GM15510 (cell line): Measurements from ENCODE around the gene NEK5.

Source experiments
- POLR2A ChIP-seq: IDR thresholded peaks from 3 replicates; pipeline ENCODE4 v1.6.1; 2011; ENCODE audit warnings: borderline replicate concordance; ENCODE audit not compliant: insufficient read length; ENCODE audit errors: extremely low read depth

NEK5 gene

DNA sequence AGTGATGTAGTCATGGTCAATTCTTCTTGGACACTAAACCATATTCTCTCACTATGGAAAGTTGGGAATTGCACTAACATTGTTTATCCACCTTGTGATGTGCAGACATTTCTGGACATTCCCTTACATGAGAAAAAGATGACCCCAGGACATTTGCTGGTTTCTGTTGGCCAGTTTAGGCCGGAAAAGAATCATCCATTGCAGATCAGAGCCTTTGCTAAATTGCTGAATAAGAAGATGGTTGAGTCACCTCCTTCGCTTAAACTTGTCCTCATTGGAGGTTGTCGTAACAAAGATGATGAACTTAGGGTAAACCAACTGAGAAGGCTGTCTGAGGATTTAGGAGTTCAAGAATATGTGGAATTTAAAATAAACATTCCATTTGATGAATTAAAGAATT is 104.4 kb downstream of the NEK5 start, which contains the start of gene UTP14C:
UTP14C (plus strand) TSS at position 211 of the 400 bp plus-strand sequence. CDS start 4,114 bp downstream, outside the sequence.
- no peak for TF ChIP-seq POLR2A

DNA sequence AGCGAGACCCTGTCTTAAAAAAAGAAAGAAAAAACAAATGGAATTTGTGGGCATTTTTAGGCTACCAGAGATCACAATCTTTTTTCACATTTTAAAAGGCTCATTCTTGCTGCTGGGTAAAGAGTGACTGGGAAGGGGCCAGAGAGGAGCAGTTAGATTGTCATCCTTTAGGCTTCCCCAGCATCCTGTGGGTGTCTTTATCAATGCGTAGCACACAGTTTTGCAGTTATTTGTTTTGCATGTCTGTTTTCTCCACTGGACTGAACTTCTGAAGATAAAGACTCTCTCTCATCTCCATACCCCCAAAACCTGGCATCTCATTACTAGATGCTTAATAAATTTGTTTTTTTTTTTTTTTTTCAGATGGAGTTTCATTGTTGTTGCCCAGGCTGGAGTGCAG is 106.5 kb downstream of the NEK5 start:
- no peak for TF ChIP-seq POLR2A

DNA sequence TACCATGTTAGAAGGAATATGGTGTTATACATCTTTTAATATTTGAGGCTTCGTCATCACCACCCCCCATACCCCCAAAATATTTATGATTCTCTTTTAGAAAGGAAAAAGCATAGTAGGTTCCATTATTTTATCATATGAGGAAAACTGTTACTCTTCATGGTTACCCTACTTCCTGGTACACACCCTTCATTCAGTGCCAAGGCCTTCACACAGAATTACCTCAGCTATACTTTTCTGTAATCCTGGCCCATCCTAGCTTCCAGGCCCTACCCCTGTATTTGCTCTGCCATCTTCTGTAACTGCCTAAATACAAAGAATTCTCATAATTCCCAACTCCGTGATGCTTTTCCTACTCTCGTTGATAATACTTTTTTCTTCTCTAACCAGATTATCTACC is 108.7 kb downstream of the NEK5 start:
- no peak for TF ChIP-seq POLR2A

DNA sequence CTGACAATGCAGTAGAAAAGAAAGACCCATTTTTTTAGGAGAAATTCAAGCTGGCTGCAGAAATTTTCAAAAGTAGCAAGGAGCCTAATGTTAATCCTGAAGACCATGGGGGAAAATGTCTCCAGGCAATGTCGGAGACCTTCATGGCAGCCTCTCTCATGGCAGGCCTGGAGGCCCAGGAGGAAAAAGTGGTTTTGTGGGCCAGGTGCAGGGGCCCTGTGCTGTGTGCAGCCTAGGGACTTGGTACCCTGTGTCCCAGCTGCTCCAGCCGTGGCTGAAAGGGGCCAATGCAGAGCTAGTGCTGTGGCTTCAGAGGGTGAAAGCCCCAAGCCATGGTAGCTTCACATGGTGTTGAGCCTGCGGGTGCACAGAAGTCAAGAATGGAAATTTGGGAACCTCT is 112.6 kb downstream of the NEK5 start:
- no peak for TF ChIP-seq POLR2A

DNA sequence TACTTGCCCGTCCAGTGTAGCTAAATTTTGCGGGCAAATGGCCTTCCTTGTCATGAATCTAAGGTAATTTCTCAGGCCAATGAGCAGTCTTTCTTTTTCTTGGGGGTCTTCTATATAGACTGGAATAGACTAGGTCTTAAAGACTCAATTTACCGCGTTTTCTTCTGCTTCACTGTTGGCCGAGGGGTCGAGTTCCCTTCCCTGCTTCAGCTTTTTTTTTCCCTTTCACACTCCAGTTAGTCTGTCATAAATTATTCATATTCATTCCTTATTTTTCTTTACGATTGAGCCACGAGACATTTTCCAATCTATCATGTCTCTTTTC is 116.4 kb downstream of the NEK5 start:
- no peak for TF ChIP-seq POLR2A

DNA sequence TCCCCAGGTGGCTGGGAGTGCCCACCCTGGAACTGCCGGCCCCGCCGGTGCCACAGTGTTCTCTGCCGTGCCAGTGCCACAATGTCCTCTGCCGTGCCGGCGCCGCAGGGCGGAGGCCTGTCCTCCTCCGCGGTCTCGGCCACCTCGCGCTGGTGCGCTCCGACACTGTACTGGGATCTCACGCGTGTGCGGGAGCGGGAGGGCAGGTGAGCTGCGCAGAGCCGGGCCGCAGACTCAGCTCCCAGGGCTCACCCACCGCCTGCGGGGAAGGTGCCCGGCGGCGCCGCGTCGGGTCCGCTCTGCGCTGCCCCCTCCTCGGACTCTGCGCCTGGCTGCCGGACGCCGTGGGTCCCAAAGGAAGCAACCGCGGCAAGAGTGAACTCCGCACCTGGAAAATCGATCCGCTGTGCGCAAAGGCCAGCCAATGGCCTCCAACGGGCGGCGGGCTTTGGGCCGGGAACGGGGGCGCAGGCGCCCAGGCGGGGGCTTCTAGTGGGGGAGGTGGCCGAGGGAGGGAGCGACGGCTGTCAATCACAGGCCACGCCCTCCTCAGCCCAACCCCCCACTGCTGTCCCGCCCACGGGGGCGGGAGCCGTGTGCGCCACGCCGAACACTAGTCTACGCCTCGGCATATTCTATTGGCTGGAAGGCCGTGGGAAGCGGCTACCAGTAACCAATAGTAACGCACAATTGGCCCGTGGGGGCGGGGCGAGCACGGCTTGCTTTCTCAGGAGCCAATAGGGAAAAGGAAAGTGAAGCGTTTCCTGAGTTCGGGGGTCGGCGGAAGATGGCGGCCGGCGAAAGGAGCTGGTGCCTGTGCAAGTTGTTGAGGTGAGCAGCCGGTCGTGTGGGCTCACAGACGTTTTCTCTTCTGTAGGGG is 117.0 kb downstream of the NEK5 start, which contains the start of gene ALG11:
ALG11 (plus strand) TSS at position 767 of the 880 bp plus-strand sequence; CDS start at position 788, 21 bp downstream.
- TF ChIP-seq POLR2A, result peak; percentile 81

DNA sequence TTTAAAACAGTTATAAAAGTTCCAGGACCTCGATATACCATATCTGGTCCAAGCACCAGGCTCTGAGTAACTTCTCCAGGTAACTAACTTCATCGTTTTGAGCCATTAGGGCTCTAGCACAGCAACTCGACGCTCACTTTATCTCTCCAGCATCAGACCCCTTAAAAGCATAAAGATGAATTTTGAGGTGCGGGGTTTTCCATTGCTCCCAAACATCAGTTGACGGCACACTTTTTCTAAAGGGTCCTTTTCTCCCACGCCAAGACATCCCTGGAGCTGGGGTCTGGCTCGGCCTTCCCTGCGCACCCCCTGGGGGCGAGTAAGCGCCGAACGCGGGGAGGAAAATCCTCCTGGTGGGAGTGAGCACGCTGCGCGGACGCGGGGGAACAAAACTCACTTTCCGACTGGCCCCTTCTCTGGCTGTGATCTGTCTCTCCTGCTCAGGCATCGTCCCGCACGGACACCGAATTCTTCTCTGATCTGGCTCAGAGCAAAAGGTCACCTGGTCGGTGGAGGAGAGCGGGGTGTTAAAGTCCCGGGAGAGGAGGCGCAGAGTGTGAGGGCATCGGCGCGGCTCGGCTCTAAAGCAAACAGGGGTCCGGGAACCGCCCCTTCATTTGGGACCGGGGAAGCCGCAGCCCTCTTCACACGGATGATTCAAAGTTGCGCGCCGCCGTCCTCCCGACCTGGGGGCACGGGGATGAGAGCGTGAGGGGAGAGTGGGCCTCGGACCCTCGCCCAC is 117.8 kb downstream of the NEK5 start, which contains the start of gene ATP7B:
ATP7B (minus strand) TSS at position 561 of the 742 bp plus-strand sequence; CDS start at position 448, 113 bp downstream.
- no peak for TF ChIP-seq POLR2A

DNA sequence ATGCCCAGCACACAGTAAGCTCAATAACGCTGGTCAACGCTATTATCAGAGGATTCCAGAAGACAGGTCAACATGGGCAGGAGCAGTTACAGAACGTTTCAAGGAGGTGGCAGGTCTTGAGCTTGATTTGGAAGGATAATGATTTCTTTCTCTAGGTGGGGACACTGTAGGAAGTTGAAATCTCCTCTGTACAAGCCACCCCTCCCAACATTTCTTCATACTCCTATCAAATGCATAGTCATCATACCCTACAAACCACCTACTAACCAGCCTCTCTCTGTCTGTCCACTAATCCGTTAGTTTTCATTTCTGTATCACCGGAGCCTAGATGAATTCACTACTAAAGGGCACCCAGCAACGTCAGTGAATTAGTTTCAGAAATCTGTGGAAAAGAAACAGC is 118.9 kb downstream of the NEK5 start:
- TF ChIP-seq POLR2A, result no peak

DNA sequence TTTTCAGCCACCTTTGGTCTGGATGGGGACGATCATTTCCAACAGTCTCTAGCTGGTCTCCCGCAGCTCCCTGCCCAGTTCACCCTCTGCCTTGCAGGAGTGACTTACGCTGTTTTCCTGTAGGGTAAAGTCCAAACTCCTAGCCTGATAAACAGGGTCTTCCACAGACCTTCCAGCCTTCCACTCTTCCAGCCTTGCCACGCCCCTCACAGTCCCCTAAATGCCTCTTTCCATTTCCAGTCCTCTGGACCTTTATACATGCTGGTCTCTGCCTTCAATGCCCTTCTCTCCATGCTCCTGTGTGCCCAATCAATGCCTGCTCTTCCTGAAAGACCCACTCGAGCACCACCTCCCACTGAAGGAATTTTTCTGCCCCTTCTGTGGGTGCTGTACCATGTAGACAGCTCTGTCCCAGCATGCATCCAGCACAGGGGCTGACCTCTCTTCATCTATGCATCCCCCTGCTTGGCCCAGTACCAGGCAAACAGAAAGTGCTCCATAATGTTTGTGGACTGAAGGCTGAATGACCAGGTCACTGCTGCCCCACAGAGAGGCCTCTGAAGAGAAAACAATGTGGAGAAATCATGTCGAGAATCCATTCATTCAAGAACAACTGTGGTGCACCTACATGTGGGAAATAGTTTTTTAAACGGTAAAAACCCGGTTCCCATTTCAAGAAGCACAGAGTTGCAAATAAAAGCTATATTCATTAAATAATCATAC is 122.2 kb downstream of the NEK5 start:
- no peak for TF ChIP-seq POLR2A

DNA sequence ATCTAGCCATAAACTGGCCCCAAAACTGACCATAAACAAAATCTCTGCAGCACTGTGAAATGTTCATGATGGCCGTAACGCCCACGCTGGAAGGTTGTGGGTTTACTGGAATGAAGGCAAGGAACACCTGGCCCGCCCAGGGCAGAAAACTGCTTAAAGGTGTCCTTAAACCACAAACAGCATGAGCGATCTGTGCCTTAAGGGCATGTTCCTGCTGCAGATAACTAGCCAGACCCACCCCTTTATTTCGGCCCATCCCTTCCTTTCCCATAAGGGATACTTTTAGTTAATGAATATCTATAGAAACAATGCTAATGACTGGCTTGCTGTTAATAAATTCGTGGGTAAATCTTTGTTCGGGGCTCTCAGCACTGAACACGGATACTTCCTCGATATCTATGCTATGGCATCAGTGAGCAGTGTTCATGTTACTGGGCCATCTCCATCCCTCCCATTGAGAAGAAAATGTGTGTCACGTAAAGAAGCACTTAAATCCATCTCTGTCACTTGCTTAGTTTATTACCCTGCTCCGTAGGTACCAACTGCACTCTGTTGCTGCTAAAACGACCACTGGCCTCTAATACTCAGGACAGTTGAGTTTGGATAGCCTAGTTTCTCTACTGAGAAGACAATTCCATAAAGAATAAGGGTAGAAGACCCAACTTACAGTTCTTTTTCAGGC is 122.9 kb downstream of the NEK5 start:
- TF ChIP-seq POLR2A, result no peak

DNA sequence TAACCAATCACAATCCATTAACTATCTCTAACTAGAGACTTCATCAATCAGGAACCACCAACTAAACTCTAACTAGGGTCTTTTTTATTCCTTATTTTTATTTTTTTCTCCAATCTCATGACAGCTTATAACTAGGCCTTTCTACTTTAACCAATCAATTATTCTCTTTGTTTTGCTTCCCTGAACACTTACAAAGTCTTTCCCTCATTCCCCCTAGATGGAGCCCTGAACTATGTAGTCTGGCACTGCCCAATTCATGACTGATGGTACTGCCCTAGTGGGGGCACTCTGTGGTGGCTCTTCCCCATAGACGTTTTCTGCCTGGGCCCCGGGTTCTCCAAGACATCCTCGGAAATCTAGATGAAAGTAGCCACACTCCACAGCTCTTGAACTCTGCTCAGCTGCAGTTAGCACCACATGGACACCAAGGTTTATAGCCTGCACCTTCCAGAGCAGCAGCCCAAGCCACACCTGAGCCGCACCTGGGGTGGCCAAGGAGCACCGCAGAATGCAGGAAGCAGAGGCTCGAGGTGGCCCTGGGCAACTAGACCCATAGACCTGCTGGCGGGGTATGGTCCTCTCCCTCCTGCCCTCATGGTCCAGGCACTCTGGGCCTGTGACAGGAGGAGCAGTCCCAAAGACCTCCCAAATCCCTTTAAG is 124.2 kb downstream of the NEK5 start:
- no peak for TF ChIP-seq POLR2A

DNA sequence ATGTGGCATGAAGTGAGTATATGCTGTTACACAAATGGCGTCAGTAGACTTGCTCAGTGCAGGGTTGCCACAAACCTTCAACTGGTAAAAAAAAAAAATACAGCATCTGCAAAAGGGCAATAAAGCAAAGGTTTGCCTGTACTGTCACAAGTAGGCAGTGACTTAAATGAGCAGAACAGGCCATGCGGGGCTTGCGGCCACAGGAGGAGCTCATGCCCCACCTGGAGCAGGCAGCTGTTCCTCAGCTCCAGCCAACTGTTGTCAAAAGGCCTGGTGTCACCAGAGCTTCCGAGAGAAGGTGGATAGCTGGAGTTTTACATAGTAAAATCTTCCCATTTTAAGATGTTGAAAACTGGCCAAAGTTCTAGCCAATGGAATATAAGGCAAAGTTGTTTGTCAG is 125.3 kb downstream of the NEK5 start:
- no peak for TF ChIP-seq POLR2A

DNA sequence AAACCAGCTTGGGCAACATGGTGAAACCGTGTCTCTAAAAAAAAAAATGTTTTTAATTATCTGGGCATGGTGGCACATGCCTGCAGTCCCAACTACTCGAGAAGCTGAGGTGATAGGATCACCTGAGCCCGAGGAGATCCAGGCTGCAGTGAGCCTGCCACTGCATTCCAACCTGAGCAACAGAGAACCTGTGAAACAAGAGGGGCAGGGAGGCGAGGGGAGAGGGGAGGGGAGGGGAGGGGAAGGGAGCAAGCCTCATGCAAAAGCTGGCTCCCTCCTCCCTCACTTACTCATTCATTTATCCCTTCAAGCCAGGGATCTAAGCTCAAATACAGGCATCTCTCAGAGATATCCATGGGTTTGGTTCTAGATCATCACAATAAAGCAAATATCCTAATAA is 126.5 kb downstream of the NEK5 start:
- TF ChIP-seq POLR2A, result no peak

DNA sequence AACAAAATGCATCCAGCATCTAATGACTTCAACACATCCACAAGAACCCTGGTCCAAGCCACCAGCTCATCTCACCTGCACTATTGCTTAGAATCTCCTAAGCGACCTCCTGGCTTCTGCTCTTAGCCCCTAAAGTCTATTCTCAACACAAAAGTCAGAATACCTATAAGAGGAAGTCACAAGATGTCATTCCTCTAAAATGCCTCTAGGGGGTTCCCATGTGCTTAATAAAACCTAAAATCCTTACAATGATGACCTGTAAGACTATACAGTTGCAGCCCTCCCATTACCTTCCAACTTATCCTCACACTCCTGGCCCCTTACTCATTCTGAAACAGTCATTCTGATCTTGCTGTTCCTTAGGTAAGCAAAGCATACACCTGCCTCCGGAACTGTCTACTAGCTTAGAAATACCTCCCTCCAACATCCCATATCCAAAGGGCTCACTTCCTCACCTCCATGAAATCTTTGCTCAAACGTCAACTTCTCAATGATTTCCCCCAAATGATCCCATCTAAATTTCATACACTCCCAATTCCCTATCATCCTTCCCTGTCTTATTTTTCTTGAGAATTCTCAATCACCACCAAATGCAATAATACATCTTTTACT is 127.6 kb downstream of the NEK5 start:
- no peak for TF ChIP-seq POLR2A

DNA sequence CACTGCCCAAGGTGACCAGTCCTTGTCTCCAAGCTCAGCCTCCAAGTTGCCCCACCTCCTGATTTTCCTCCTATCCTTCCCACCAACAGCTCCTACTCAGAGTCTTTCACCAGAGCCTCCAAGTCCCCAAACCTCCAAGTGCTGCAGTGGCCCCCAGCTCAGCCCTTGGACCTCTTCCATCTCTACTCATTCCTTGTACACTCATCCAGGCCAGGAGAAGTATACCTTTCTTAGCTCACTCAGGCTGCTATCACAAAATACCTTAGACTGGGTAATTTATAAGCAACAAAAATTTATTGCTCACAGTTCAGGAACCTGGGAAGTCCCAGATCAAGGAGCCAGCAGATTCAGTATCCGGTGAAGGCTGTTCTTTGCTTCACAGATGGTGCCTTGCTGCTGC is 129.0 kb downstream of the NEK5 start:
- no peak for TF ChIP-seq POLR2A
